ENCODE data around the gene ZBTB20. TPM values are rescaled to one million over a fixed set of nuclear protein-coding genes. Genes with fewer than 3 reads are reported as not detected.

Gene ZBTB20
- total RNA-seq, 1 experiment from 2014 or later, result 1.6 TPM

- Histone ChIP-seq H3K4me1 (ENCODE audit: low read length) (no peaks in the 10 kb centered on the region), H3K9ac (ENCODE audit: low read length) (no peak overlapping the region), H3K27me3 (ENCODE audit: low read length) (no peaks in the 10 kb centered on the region), H4K20me1 (ENCODE audit: insufficient read depth, low read depth, low read length) (no peaks in the 10 kb centered on the region), H3K27ac (ENCODE audit: low read length) (no peak overlapping the region), H3K79me2 (ENCODE audit: low read length) (no peaks in the 10 kb centered on the region), H3K4me3 (ENCODE audit: low read length) (no peak overlapping the region), H3K4me2 (ENCODE audit: low read depth, low read length, poor library complexity, severe bottlenecking) (no peak overlapping the region), H3K36me3 (ENCODE audit: insufficient read depth, low read length) (no peaks in the 10 kb centered on the region), H2AFZ (ENCODE audit: low read length) (no peak overlapping the region), H3K9me2 (replicated peaks; ENCODE audit: insufficient read depth, low read length) (no peaks in the 10 kb centered on the region), H3K9me3 (ENCODE audit: low read length) (no peaks in the 10 kb centered on the region)
- DNase-seq, result no peak
Observed at GRCh38 chr3:114508208-114508607, 638.9 kb downstream of the ZBTB20 start.

- no peak overlapping the region for H3K4me3 ChIP-seq (ENCODE audit: low read length)
- DNase-seq, result no peak
- H3K36me3 ChIP-seq (ENCODE audit: insufficient read depth, low read length), result no peaks in the 10 kb centered on the region
- H3K4me2 ChIP-seq (ENCODE audit: low read depth, low read length, poor library complexity, severe bottlenecking), result no peak overlapping the region
- no peaks in the 10 kb centered on the region for H3K4me1 ChIP-seq (ENCODE audit: low read length)
- H3K9me3 ChIP-seq (ENCODE audit: low read length), result no peaks in the 10 kb centered on the region
- H2AFZ ChIP-seq (ENCODE audit: low read length), result no peak overlapping the region
- H4K20me1 ChIP-seq (ENCODE audit: insufficient read depth, low read depth, low read length), result no peaks in the 10 kb centered on the region
- H3K9ac ChIP-seq (ENCODE audit: low read length), result no peak overlapping the region
- no peak overlapping the region for H3K27ac ChIP-seq (ENCODE audit: low read length)
- no peaks in the 10 kb centered on the region for H3K9me2 ChIP-seq (replicated peaks; ENCODE audit: insufficient read depth, low read length)
- no peaks in the 10 kb centered on the region for H3K79me2 ChIP-seq (ENCODE audit: low read length)
- no peaks in the 10 kb centered on the region for H3K27me3 ChIP-seq (ENCODE audit: low read length)
Observed at GRCh38 chr3:114506591-114507300, 640.3 kb downstream of the ZBTB20 start.

- Histone ChIP-seq H3K27ac (ENCODE audit: low read length) (no peak overlapping the region), H3K27me3 (ENCODE audit: low read length) (no peaks in the 10 kb centered on the region), H3K4me2 (ENCODE audit: low read depth, low read length, poor library complexity, severe bottlenecking) (no peak overlapping the region), H3K4me3 (ENCODE audit: low read length) (no peak overlapping the region), H3K9me2 (replicated peaks; ENCODE audit: insufficient read depth, low read length) (no peaks in the 10 kb centered on the region), H3K36me3 (ENCODE audit: insufficient read depth, low read length) (no peaks in the 10 kb centered on the region), H3K9me3 (ENCODE audit: low read length) (no peaks in the 10 kb centered on the region), H3K79me2 (ENCODE audit: low read length) (no peaks in the 10 kb centered on the region), H3K4me1 (ENCODE audit: low read length) (no peaks in the 10 kb centered on the region), H2AFZ (ENCODE audit: low read length) (no peak overlapping the region), H3K9ac (ENCODE audit: low read length) (no peak overlapping the region), H4K20me1 (ENCODE audit: insufficient read depth, low read depth, low read length) (no peaks in the 10 kb centered on the region)
- DNase-seq, result no peak
Observed at GRCh38 chr3:114504941-114505628, 642.0 kb downstream of the ZBTB20 start.

GRCh38 chr3:114502204-114502603 lies 644.9 kb downstream of the ZBTB20 start:
- no peak overlapping the region for H3K27ac ChIP-seq (ENCODE audit: low read length)
- no peak for DNase-seq
- H3K9me2 ChIP-seq (replicated peaks; ENCODE audit: insufficient read depth, low read length), result no peaks in the 10 kb centered on the region

GRCh38 chr3:114499976-114500375 lies 647.1 kb downstream of the ZBTB20 start:
- H3K27ac ChIP-seq (ENCODE audit: low read length), result no peak overlapping the region
- H3K27me3 ChIP-seq (ENCODE audit: low read length), result no peaks in the 10 kb centered on the region
- no peaks in the 10 kb centered on the region for H3K4me1 ChIP-seq (ENCODE audit: low read length)
- H3K4me3 ChIP-seq (ENCODE audit: low read length), result no peak overlapping the region
- DNase-seq, result no peak
- H3K9me2 ChIP-seq (replicated peaks; ENCODE audit: insufficient read depth, low read length), result no peaks in the 10 kb centered on the region
- no peaks in the 10 kb centered on the region for H3K36me3 ChIP-seq (ENCODE audit: insufficient read depth, low read length)
- H3K79me2 ChIP-seq (ENCODE audit: low read length), result no peaks in the 10 kb centered on the region
- no peaks in the 10 kb centered on the region for H3K9me3 ChIP-seq (ENCODE audit: low read length)
- H2AFZ ChIP-seq (ENCODE audit: low read length), result no peak overlapping the region
- H4K20me1 ChIP-seq (ENCODE audit: insufficient read depth, low read depth, low read length), result no peaks in the 10 kb centered on the region
- H3K9ac ChIP-seq (ENCODE audit: low read length), result no peak overlapping the region
- H3K4me2 ChIP-seq (ENCODE audit: low read depth, low read length, poor library complexity, severe bottlenecking), result no peak overlapping the region

More at GRCh38 chr3:114502204-114502603, 644.9 kb downstream of the ZBTB20 start:
- no peaks in the 10 kb centered on the region for H3K79me2 ChIP-seq (ENCODE audit: low read length)
- H3K36me3 ChIP-seq (ENCODE audit: insufficient read depth, low read length), result no peaks in the 10 kb centered on the region
- no peaks in the 10 kb centered on the region for H3K27me3 ChIP-seq (ENCODE audit: low read length)
- no peak overlapping the region for H3K9ac ChIP-seq (ENCODE audit: low read length)
- no peak overlapping the region for H3K4me3 ChIP-seq (ENCODE audit: low read length)
- H3K4me2 ChIP-seq (ENCODE audit: low read depth, low read length, poor library complexity, severe bottlenecking), result no peak overlapping the region
- no peaks in the 10 kb centered on the region for H3K4me1 ChIP-seq (ENCODE audit: low read length)
- H4K20me1 ChIP-seq (ENCODE audit: insufficient read depth, low read depth, low read length), result no peaks in the 10 kb centered on the region
- no peaks in the 10 kb centered on the region for H3K9me3 ChIP-seq (ENCODE audit: low read length)
- no peak overlapping the region for H2AFZ ChIP-seq (ENCODE audit: low read length)

GRCh38 chr3:114498539-114499370 lies 648.3 kb downstream of the ZBTB20 start:
- Histone ChIP-seq H3K9ac (ENCODE audit: low read length) (no peak overlapping the region), H3K27me3 (ENCODE audit: low read length) (no peaks in the 10 kb centered on the region), H4K20me1 (ENCODE audit: insufficient read depth, low read depth, low read length) (no peaks in the 10 kb centered on the region), H3K4me1 (ENCODE audit: low read length) (no peaks in the 10 kb centered on the region), H3K36me3 (ENCODE audit: insufficient read depth, low read length) (no peaks in the 10 kb centered on the region), H3K79me2 (ENCODE audit: low read length) (no peaks in the 10 kb centered on the region), H3K9me2 (replicated peaks; ENCODE audit: insufficient read depth, low read length) (no peaks in the 10 kb centered on the region), H3K4me2 (ENCODE audit: low read depth, low read length, poor library complexity, severe bottlenecking) (no peak overlapping the region), H3K4me3 (ENCODE audit: low read length) (no peak overlapping the region), H2AFZ (ENCODE audit: low read length) (no peak overlapping the region), H3K27ac (ENCODE audit: low read length) (no peak overlapping the region), H3K9me3 (ENCODE audit: low read length) (no peaks in the 10 kb centered on the region)
- DNase-seq, result no peak

- Histone ChIP-seq H3K27ac (ENCODE audit: low read length) (no peak overlapping the region), H3K9me2 (replicated peaks; ENCODE audit: insufficient read depth, low read length) (no peaks in the 10 kb centered on the region), H3K9ac (ENCODE audit: low read length) (no peak overlapping the region), H3K4me1 (ENCODE audit: low read length) (no peaks in the 10 kb centered on the region), H3K27me3 (ENCODE audit: low read length) (no peaks in the 10 kb centered on the region), H3K4me3 (ENCODE audit: low read length) (no peak overlapping the region), H3K9me3 (ENCODE audit: low read length) (no peaks in the 10 kb centered on the region), H3K79me2 (ENCODE audit: low read length) (no peaks in the 10 kb centered on the region), H2AFZ (ENCODE audit: low read length) (no peak overlapping the region), H3K4me2 (ENCODE audit: low read depth, low read length, poor library complexity, severe bottlenecking) (no peak overlapping the region), H3K36me3 (ENCODE audit: insufficient read depth, low read length) (no peaks in the 10 kb centered on the region), H4K20me1 (ENCODE audit: insufficient read depth, low read depth, low read length) (no peaks in the 10 kb centered on the region)
- DNase-seq, result no peak
Observed at GRCh38 chr3:114496874-114497273, 650.2 kb downstream of the ZBTB20 start.

- no peak for DNase-seq
- H3K4me2 ChIP-seq (ENCODE audit: low read depth, low read length, poor library complexity, severe bottlenecking), result no peak overlapping the region
- H3K79me2 ChIP-seq (ENCODE audit: low read length), result no peaks in the 10 kb centered on the region
Observed at GRCh38 chr3:114496466-114496865, 650.6 kb downstream of the ZBTB20 start.

More at GRCh38 chr3:114496466-114496865, 650.6 kb downstream of the ZBTB20 start:
- H3K27ac ChIP-seq (ENCODE audit: low read length), result no peak overlapping the region
- no peaks in the 10 kb centered on the region for H3K4me1 ChIP-seq (ENCODE audit: low read length)
- H3K27me3 ChIP-seq (ENCODE audit: low read length), result no peaks in the 10 kb centered on the region
- H3K9me2 ChIP-seq (replicated peaks; ENCODE audit: insufficient read depth, low read length), result no peaks in the 10 kb centered on the region
- no peaks in the 10 kb centered on the region for H3K9me3 ChIP-seq (ENCODE audit: low read length)
- H3K9ac ChIP-seq (ENCODE audit: low read length), result no peak overlapping the region
- no peaks in the 10 kb centered on the region for H4K20me1 ChIP-seq (ENCODE audit: insufficient read depth, low read depth, low read length)
- no peak overlapping the region for H3K4me3 ChIP-seq (ENCODE audit: low read length)
- no peaks in the 10 kb centered on the region for H3K36me3 ChIP-seq (ENCODE audit: insufficient read depth, low read length)
- H2AFZ ChIP-seq (ENCODE audit: low read length), result no peak overlapping the region

Data from Karpas-422 (cell line).